Ovary (tissue), 9 donors: ENCODE data around the gene KLHL6. TPM values are rescaled to one million over a fixed set of nuclear protein-coding genes. Genes with fewer than 3 reads are reported as not detected.

ENCODE experiments used
- DNase-seq, 5 donors: peaks; one replicate each; pipeline ENCODE4 v3.0.0-alpha.2; 2019 to 2020
- H3K27ac ChIP-seq, 2 donors: fragments of 200-600 bp; one replicate each; pipeline versions ENCODE4 v1.5.1 to v1.8.0; 2019 to 2022
- H3K27me3 ChIP-seq: fragments of 200-600 bp; one replicate; pipeline ENCODE4 v1.8.0; 2022
- H3K36me3 ChIP-seq: fragments of 200-600 bp; sonication (generic); one replicate; pipeline ENCODE4 v1.5.1; 2019
- H3K4me1 ChIP-seq: one replicate; pipeline ENCODE4 v1.8.1; 2013; ENCODE audit warnings: mild to moderate bottlenecking, moderate library complexity; ENCODE audit not compliant: insufficient read depth
- H3K4me3 ChIP-seq: fragments of 200-600 bp; sonication (generic); one replicate; pipeline ENCODE4 v1.5.1; 2017
- H3K9me3 ChIP-seq, 2 donors: fragments of 200-600 bp in 1 of 2; sonication (generic) in 1 of 2; one replicate each; pipeline versions ENCODE4 v1.5.1 to v1.8.1; 2013 to 2019; ENCODE audit warnings: mild to moderate bottlenecking in 1 of 2, moderate library complexity in 1 of 2
- EP300 ChIP-seq: sonication (generic); formaldehyde crosslinking; IDR thresholded peaks from one replicate; pipeline ENCODE4 v1.6.1; 2017; ENCODE audit warnings: antibody characterized with exemption
- POLR2A ChIP-seq: fragments of 450-650 bp; IDR thresholded peaks from one replicate; pipeline ENCODE4 v1.6.1; 2017; ENCODE audit warnings: antibody characterized with exemption, mild to moderate bottlenecking, moderate library complexity
- WGBS, 3 donors: extraction: QIAGEN DNeasy Blood & Tissue Kit in 1 of 3; methylation state at CpG; one replicate each; pipeline versions ENCODE4 v1.1.5 to v1.1.7; 2013 to 2017; 5-methylcytosine and 5-hydroxymethylcytosine counted together
- intact Hi-C, 4 donors: fragments of 100-400 bp; cut with DNase I; formaldehyde crosslinking; loops; one replicate each; pipeline versions ENCODE4 v1.11.0 to v1.15.1; 2022 to 2023
- polyA plus RNA-seq, 2 donors: library from polyadenylated mRNA; stranded (reverse); fragments of 200-250 nt in 1 of 2; fragments of 350-450 nt in 1 of 2; fragmentation: Illumina TruSeq in 1 of 2; extraction: RNeasy Lipid Tissue Mini Kit (QIAGEN cat#74804) in 1 of 2; gene quantifications; one replicate each; pipeline ENCODE4 v1.2.3, GENCODE V29; 2013 to 2014
- total RNA-seq, 7 donors: library from RNA; depleted of rRNA in 2 of 7; stranded (reverse); fragments of >200 nt in 2 of 7; fragmentation: NEBNext Ultra II Directional in 3 of 7; extraction: Animal tissue kit (Norgen Biotek cat#: 25700) in 3 of 7; gene quantifications; one replicate each; pipeline versions ENCODE4 v1.1.0 to v1.2.4, GENCODE V29; 2016 to 2023
- TF ChIP-seq, protein P1 (sequence below), 3 donors: fragments of 450-650 bp in 2 of 3; fragments of 200-600 bp in 1 of 3; IDR thresholded peaks; one replicate each; pipeline versions ENCODE4 v1.5.1 to v1.8.0; 2016 to 2022; ENCODE audit warnings: antibody characterized with exemption in 3 of 3, mild to moderate bottlenecking in 1 of 3
- donor health status: DM: no; HTN: no; CAD: no; lungs with moderate emphysema.
- donor health status: DM: no; HTN: no; CAD: no.
- donor health status: Bipolar disorder and iron deficiency.
- donor health status: DM: yes; HTN: yes; CAD: no.
- donor health status: DM: no; HTN: no; CAD: no.
- donor health status: DM: yes; HTN: yes; CAD: no.

Gene KLHL6
- total and polyA plus RNA-seq, 9 donors: 0.21 to 3.9 (median 0.92) TPM

DNA sequence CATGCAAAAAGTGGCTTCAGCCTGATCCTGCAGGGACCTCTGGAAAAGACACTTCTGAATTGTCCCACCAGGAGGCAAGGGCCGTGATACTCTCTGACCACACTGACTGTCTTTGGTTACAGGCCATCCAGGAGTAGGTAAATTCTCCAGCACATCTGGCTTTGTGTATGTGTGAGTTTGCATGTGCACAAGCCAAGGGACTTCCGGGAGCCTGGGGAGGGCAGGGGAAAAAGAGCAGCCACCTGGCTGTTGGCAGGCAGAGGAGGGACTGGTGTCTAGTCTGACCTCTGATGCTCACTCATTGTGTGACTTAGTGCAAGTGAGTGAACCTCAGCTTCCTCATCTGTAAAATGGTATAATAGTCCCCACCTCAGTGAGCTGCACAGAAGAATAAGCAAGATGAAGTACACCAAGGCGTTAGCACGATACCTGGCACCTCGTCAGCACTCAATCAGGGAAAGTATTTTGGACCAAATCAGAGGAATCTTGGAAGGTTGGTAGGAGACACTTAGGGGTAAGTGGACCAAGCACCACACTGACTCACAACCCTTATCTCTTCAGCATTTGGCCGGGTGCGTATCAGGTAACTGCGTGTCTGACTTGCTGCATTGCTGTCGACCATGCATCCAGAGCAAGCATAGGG lies 19.1 kb downstream of the KLHL6 start:
- Histone ChIP-seq H3K27ac (no peak overlapping the region), H3K36me3 (no peaks in the 10 kb centered on the region), H3K4me3 (no peak overlapping the region), H3K27me3 (no peaks in the 10 kb centered on the region), H3K9me3 (no peaks in the 10 kb centered on the region), H3K4me1 (peaks cover 2% of the 10 kb centered on the region)
- intact Hi-C loops: no loop called here
- TF ChIP-seq EP300 (no peak), POLR2A (no peak)
- TF ChIP-seq, protein P1, sequence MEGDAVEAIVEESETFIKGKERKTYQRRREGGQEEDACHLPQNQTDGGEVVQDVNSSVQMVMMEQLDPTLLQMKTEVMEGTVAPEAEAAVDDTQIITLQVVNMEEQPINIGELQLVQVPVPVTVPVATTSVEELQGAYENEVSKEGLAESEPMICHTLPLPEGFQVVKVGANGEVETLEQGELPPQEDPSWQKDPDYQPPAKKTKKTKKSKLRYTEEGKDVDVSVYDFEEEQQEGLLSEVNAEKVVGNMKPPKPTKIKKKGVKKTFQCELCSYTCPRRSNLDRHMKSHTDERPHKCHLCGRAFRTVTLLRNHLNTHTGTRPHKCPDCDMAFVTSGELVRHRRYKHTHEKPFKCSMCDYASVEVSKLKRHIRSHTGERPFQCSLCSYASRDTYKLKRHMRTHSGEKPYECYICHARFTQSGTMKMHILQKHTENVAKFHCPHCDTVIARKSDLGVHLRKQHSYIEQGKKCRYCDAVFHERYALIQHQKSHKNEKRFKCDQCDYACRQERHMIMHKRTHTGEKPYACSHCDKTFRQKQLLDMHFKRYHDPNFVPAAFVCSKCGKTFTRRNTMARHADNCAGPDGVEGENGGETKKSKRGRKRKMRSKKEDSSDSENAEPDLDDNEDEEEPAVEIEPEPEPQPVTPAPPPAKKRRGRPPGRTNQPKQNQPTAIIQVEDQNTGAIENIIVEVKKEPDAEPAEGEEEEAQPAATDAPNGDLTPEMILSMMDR (IDR thresholded peaks at IDR 0.05): no peak
- DNase-seq: no peak
- WGBS, 3 donors: 94 to 97% (median 94%) methylated on average over 9 of the region's 9 CpGs

DNA sequence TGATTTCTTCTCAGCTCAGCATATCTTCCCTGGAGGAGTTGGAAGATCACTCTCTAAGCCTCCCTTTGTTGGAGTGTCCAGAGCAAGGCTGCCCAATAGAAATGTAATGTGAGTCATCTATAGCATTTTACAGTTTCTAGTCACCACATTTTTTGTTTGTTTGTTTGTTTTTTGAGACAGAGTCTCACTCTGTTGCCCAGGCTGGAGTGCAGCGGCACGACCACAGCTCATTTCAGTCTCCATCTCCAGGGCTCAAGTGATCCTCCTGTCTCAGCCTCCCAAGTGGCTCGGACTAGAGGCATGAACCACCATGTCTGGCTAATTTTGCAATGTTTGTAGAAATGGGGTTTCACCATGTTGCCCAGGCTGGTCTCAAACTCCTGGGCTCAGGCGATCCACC lies 21.3 kb downstream of the KLHL6 start:
- no peak overlapping the region for H3K27ac ChIP-seq
- intact Hi-C loops: loop anchor here in 1 of 4 donors (5.0 kb wide), 1 partner anchor 703 kb away; no protein-coding TSS in a partner anchor
- TF ChIP-seq POLR2A (no peak), EP300 (no peak)
- TF ChIP-seq, protein P1 (IDR thresholded peaks at IDR 0.05): no peak
- 93 to 96% (median 94%) methylated on average over 4 of the region's 4 CpGs for WGBS, 3 donors
- no peaks in the 10 kb centered on the region for H3K9me3 ChIP-seq
- H3K4me1 ChIP-seq: peaks cover 2% of the 10 kb centered on the region
- H3K27me3 ChIP-seq: no peaks in the 10 kb centered on the region
- DNase-seq: no peak
- no peak overlapping the region for H3K4me3 ChIP-seq
- H3K36me3 ChIP-seq: no peaks in the 10 kb centered on the region

DNA sequence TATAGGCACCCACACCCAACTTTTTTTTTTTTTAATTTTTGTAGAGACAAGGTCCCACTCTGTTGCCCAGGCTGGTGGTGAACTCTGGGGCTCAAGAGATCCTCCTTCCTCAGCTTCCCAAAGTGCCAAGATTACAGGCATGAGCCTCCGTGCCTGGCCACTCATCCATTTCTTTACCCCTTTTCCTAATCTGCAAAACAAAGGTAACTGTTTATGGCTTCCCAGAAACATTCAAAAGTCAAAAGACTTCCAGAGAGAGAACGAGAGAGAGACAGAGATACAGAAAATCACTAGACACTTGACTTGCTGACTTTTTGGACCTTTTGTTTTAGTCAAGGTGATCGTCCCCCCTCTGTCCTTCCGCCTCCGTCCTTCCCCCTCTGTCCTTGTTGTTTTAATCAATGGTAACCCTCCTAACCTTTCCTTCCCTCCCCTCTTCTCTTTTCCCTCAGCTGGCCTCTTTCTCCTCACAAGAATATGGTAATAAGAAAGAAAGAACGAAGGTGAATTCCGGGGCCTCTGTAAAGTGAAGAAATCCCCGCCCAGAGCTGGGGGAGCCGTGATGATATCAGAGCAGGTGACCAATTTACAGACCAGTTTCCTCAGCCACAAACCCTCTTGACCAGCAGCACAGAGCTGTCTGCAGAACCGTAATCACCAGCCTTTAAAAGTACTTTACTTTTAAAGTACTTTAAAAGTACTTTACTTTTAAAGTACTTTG lies 21.9 kb downstream of the KLHL6 start:
- no peak for DNase-seq
- Histone ChIP-seq H3K4me3 (no peak overlapping the region), H3K4me1 (peaks cover 2% of the 10 kb centered on the region), H3K27ac (no peak overlapping the region), H3K27me3 (no peaks in the 10 kb centered on the region), H3K36me3 (no peaks in the 10 kb centered on the region), H3K9me3 (no peaks in the 10 kb centered on the region)
- WGBS, 3 donors: 52 to 58% (median 53%) methylated on average over 10 of the region's 10 CpGs
- intact Hi-C loops: loop anchor here in 1 of 4 donors (5.0 kb wide), 1 partner anchor 704 kb away; no protein-coding TSS in a partner anchor
- TF ChIP-seq POLR2A: no peak
- TF ChIP-seq, protein P1 (IDR thresholded peaks at IDR 0.05): no peak
- no peak for TF ChIP-seq EP300

GRCh38 chr3:183532620-183533411 lies 22.7 kb downstream of the KLHL6 start:
- TF ChIP-seq, protein P1 (IDR thresholded peaks at IDR 0.05): no peak
- TF ChIP-seq EP300 (no peak), POLR2A (no peak)
- no peak for DNase-seq
- no peak overlapping the region for H3K27ac ChIP-seq
- H3K4me1 ChIP-seq: peaks cover 2% of the 10 kb centered on the region
- no peaks in the 10 kb centered on the region for H3K27me3 ChIP-seq
- no peaks in the 10 kb centered on the region for H3K9me3 ChIP-seq
- H3K36me3 ChIP-seq: no peaks in the 10 kb centered on the region
- H3K4me3 ChIP-seq: no peak overlapping the region
- WGBS, 3 donors: 75 to 77% (median 76%) methylated on average over 6 of the region's 6 CpGs
- intact Hi-C loops: loop anchor here in 1 of 4 donors (5.0 kb wide), 1 partner anchor 704 kb away; no protein-coding TSS in a partner anchor
